Airway epithelial cell (primary cell): Measurements from ENCODE around the gene ITK. TPM values are rescaled to one million over a fixed set of nuclear protein-coding genes. Genes with fewer than 3 reads are reported as not detected.

ENCODE experiments used
- total RNA-seq: library from RNA; depleted of rRNA; stranded (reverse); fragments of >200 nt; gene quantifications from 2 replicates; pipeline ENCODE4 v1.2.3, GENCODE V29; 2015

ITK gene
- total RNA-seq = not detected in 2 replicates

GRCh38 chr5:157180374-157181264, at the start of gene ITK:
Gene ITK (plus strand): TSS chr5:157180840. CDS start chr5:157180978, 138 bp downstream.

GRCh38 chr5:157142317-157143126, 38.1 kb upstream of the ITK start, which contains the start of gene MED7:
Gene MED7 (minus strand): TSS chr5:157142865. CDS start chr5:157139431, 3,434 bp downstream.

GRCh38 chr5:157166214-157167213, 14.1 kb upstream of the ITK start, which contains the start of gene GARIN3:
Gene GARIN3 (minus strand): TSS chr5:157166264. CDS start chr5:157166168, 96 bp downstream.

GRCh38 chr5:157265714-157266285, 85.2 kb downstream of the ITK start, which contains the start of gene CYFIP2:
Gene CYFIP2 (plus strand): TSS chr5:157266123. CDS start chr5:157285362, 19,239 bp downstream.

Other genes starting within 250 kb of the ITK start
- not detected in 2 replicates for gene TIMD4, start 217.6 kb upstream of the ITK start, total RNA-seq
- not detected in 2 replicates for gene HAVCR1, start 121.7 kb upstream of the ITK start, total RNA-seq
- gene HAVCR2, start 71.8 kb upstream of the ITK start, total RNA-seq = not detected in 2 replicates
- 6.2 and 7.6 TPM in 2 replicates for gene MED7, start 38.0 kb upstream of the ITK start, total RNA-seq
- gene GARIN3, start 14.6 kb upstream of the ITK start, total RNA-seq = not detected in 2 replicates
- gene CYFIP2, start 85.3 kb downstream of the ITK start, total RNA-seq = 10.8 and 11.7 TPM in 2 replicates